ENCODE data around the gene RAB31. TPM values are rescaled to one million over a fixed set of nuclear protein-coding genes. Genes with fewer than 3 reads are reported as not detected.

RAB31 gene
- polyA plus RNA-seq, 1 of the 3 experiments (the other 2 are of a cell fraction) = 23.0 TPM

GRCh38 chr18:9831723-9832199 lies 123.7 kb downstream of the RAB31 start:
- Histone ChIP-seq H3K4me1 (ENCODE audit: control insufficient read depth in 1 of 2, insufficient read depth in 2 of 2, low read depth in 1 of 2, low read length in 1 of 2) (peaks cover 9 to 22% of the 10 kb centered on the region in 2 experiments), H3K9me2 (no peaks in the 10 kb centered on the region), H3K27ac (ENCODE audit: low read depth in 2 of 2, low read length in 1 of 2) (no peak overlapping the region), H2AFZ (ENCODE audit: low read depth) (no peak overlapping the region), H3K4me3 (ENCODE audit: low read depth in 2 of 2, low read length in 1 of 2) (no peak overlapping the region), H3K9me3 (no peaks in the 10 kb centered on the region), H3K27me3 (ENCODE audit: insufficient read depth) (no peaks in the 10 kb centered on the region), H3K4me2 (no peak overlapping the region), H3K79me2 (ENCODE audit: insufficient read depth) (peaks cover 15% of the 10 kb centered on the region; the same call in 1 of the 2 replicates), H3F3A (replicated peaks; ENCODE audit: insufficient read depth) (peaks cover 17% of the 10 kb centered on the region), H3K9ac (no peak overlapping the region), H3K36me3 (replicated peaks in 1 of 2; ENCODE audit: control insufficient read depth in 1 of 2, insufficient read depth in 2 of 2, low read length in 1 of 2) (no peaks in the 10 kb centered on the region), H4K20me1 (ENCODE audit: insufficient read depth) (no peaks in the 10 kb centered on the region)
- 95% methylated on average over 9 of the region's 12 CpGs for WGBS (ENCODE audit: low lambda C conversion rate)
- DNase-seq = no peak
- ChIA-PET CTCF (no interaction called here), POLR2A (no interaction called here)
- no peak for TF ChIP-seq ZBTB33 (IDR thresholded peaks at IDR 0.05; ENCODE audit: borderline replicate concordance, low read depth)
- TF ChIP-seq GATA2 (CRISPR knock-in tag; IDR thresholded peaks at IDR 0.05) = no peak
- no peak for TF ChIP-seq CHD2 (IDR thresholded peaks at IDR 0.05; ENCODE audit: low read length, partially characterized antibody)
- no peak for TF ChIP-seq YY1 (IDR thresholded peaks at IDR 0.05; ENCODE audit: low read depth)
- no peak for TF ChIP-seq SIN3A (IDR thresholded peaks at IDR 0.05; ENCODE audit: borderline replicate concordance, low read depth, low read length)
- TF ChIP-seq USF1 (IDR thresholded peaks at IDR 0.05; ENCODE audit: borderline replicate concordance, low read depth) = no peak
- no peak for TF ChIP-seq SMC3 (IDR thresholded peaks at IDR 0.05; ENCODE audit: low read depth, low read length)
- TF ChIP-seq RFX5 (IDR thresholded peaks at IDR 0.05; ENCODE audit: low read length) = no peak
- no peak for TF ChIP-seq NFIC (IDR thresholded peaks at IDR 0.05; ENCODE audit: borderline replicate concordance)
- no peak for TF ChIP-seq FOSL2 (IDR thresholded peaks at IDR 0.05; ENCODE audit: borderline replicate concordance, low read depth)
- TF ChIP-seq FOXM1 (IDR thresholded peaks at IDR 0.05; ENCODE audit: low read depth) = no peak
- TF ChIP-seq JUND (IDR thresholded peaks at IDR 0.05) = no peak
- no peak for TF ChIP-seq RXRA (IDR thresholded peaks at IDR 0.05; ENCODE audit: borderline replicate concordance, low read depth)
- no peak for TF ChIP-seq MXI1 (IDR thresholded peaks at IDR 0.05; ENCODE audit: low read depth, low read length)
- no peak for TF ChIP-seq POLR2AphosphoS5 (IDR thresholded peaks at IDR 0.05; ENCODE audit: low read depth, low read length)
- TF ChIP-seq GABPA (IDR thresholded peaks at IDR 0.05; ENCODE audit: low read depth) = no peak
- TF ChIP-seq TCF12 (IDR thresholded peaks at IDR 0.05) = no peak

- ChIA-PET POLR2A (no interaction called here), CTCF (no interaction called here)
- Histone ChIP-seq H3K9me2 (no peaks in the 10 kb centered on the region), H3K36me3 (replicated peaks in 1 of 2; ENCODE audit: control insufficient read depth in 1 of 2, insufficient read depth in 2 of 2, low read length in 1 of 2) (no peaks in the 10 kb centered on the region), H3K27ac (ENCODE audit: low read depth in 2 of 2, low read length in 1 of 2) (no peak overlapping the region), H3K27me3 (ENCODE audit: insufficient read depth) (no peaks in the 10 kb centered on the region), H3K4me3 (ENCODE audit: low read depth in 2 of 2, low read length in 1 of 2) (no peak overlapping the region), H3K4me2 (no peak overlapping the region), H3F3A (replicated peaks; ENCODE audit: insufficient read depth) (peaks cover 11% of the 10 kb centered on the region), H4K20me1 (ENCODE audit: insufficient read depth) (no peaks in the 10 kb centered on the region), H3K79me2 (ENCODE audit: insufficient read depth) (peaks cover 15% of the 10 kb centered on the region; the same call in 1 of the 2 replicates), H3K9me3 (no peaks in the 10 kb centered on the region), H3K4me1 (ENCODE audit: control insufficient read depth in 1 of 2, insufficient read depth in 2 of 2, low read depth in 1 of 2, low read length in 1 of 2) (peaks cover 9 to 11% of the 10 kb centered on the region in 2 experiments), H2AFZ (ENCODE audit: low read depth) (no peak overlapping the region), H3K9ac (no peak overlapping the region)
- no peak for DNase-seq
- WGBS (ENCODE audit: low lambda C conversion rate) = 95% methylated on average over 17 of the region's 20 CpGs
- TF ChIP-seq PBX3 (IDR thresholded peaks at IDR 0.05) = no peak
Observed at GRCh38 chr18:9832871-9833270, 124.8 kb downstream of the RAB31 start.

Data from SK-N-SH (cell line).